ENCODE data around the gene CAMTA1. TPM values are rescaled to one million over a fixed set of nuclear protein-coding genes. Genes with fewer than 3 reads are reported as not detected.

Gene CAMTA1
- total RNA-seq, 1 experiment from 2014 or later, result 69.5 TPM

DNA sequence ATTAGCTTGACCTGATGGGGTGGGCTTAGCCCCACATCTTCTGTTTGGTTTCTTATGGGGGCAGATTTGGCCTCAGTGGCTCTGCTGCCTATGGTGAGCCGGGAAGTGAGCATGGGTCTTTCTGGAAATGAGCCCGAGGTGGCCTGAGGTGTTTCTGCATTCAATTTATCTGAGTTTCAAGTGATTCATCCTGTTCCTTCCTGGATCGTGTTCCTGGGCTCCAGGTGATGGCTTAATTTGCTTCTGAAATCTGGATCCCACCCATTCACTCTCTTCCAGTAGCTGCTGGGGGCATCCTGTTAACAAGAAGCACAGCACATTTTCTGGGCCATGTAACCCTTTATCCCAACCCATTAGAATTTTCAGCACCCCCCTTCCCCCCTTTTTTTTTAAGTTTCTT is 324.6 kb downstream of the CAMTA1 start:
- H3K79me2 ChIP-seq (ENCODE audit: insufficient read depth, low read length), result no peaks in the 10 kb centered on the region
- ChIA-PET RAD21 (ENCODE audit: low non-redundant PET in 1 of 2, low total read pairs in 2 of 2, uncharacterized antibody in 2 of 2, unreplicated experiment in 2 of 2) (no interaction called here), CTCF (no interaction called here), POLR2A (no interaction called here)
- H3K4me3 ChIP-seq (replicated peaks in 1 of 2; ENCODE audit: low read depth in 1 of 2, low read length in 2 of 2), result no peak overlapping the region
- TF ChIP-seq TCF7L2 (IDR thresholded peaks at IDR 0.05; ENCODE audit: borderline replicate concordance, extremely low read depth, insufficient read depth, insufficient read length), result no peak
- TF ChIP-seq, protein P1, sequence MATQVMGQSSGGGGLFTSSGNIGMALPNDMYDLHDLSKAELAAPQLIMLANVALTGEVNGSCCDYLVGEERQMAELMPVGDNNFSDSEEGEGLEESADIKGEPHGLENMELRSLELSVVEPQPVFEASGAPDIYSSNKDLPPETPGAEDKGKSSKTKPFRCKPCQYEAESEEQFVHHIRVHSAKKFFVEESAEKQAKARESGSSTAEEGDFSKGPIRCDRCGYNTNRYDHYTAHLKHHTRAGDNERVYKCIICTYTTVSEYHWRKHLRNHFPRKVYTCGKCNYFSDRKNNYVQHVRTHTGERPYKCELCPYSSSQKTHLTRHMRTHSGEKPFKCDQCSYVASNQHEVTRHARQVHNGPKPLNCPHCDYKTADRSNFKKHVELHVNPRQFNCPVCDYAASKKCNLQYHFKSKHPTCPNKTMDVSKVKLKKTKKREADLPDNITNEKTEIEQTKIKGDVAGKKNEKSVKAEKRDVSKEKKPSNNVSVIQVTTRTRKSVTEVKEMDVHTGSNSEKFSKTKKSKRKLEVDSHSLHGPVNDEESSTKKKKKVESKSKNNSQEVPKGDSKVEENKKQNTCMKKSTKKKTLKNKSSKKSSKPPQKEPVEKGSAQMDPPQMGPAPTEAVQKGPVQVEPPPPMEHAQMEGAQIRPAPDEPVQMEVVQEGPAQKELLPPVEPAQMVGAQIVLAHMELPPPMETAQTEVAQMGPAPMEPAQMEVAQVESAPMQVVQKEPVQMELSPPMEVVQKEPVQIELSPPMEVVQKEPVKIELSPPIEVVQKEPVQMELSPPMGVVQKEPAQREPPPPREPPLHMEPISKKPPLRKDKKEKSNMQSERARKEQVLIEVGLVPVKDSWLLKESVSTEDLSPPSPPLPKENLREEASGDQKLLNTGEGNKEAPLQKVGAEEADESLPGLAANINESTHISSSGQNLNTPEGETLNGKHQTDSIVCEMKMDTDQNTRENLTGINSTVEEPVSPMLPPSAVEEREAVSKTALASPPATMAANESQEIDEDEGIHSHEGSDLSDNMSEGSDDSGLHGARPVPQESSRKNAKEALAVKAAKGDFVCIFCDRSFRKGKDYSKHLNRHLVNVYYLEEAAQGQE (IDR thresholded peaks at IDR 0.05; ENCODE audit: low read depth), result no peak
- TF ChIP-seq ZNF274 (IDR thresholded peaks at IDR 0.05; ENCODE audit: low read depth, low read length), result no peak
- TF ChIP-seq, protein P2, sequence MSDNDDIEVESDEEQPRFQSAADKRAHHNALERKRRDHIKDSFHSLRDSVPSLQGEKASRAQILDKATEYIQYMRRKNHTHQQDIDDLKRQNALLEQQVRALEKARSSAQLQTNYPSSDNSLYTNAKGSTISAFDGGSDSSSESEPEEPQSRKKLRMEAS (IDR thresholded peaks at IDR 0.05), result no peak
- no peak for TF ChIP-seq SP1 (IDR thresholded peaks at IDR 0.05; ENCODE audit: low read depth)
- TF ChIP-seq RAD21 (IDR thresholded peaks at IDR 0.05; ENCODE audit: low read depth), result no peak
- no peaks in the 10 kb centered on the region for H3K4me1 ChIP-seq (ENCODE audit: control insufficient read depth in 1 of 2, insufficient read depth in 2 of 2, low read length in 2 of 2)
- no peaks in the 10 kb centered on the region for H3K9me2 ChIP-seq (ENCODE audit: insufficient read depth)
- H2AFZ ChIP-seq (ENCODE audit: low read depth, low read length, poor library complexity, severe bottlenecking), result no peak overlapping the region
- no peak overlapping the region for H3K9ac ChIP-seq (ENCODE audit: low read length)
- H3K9me3 ChIP-seq (ENCODE audit: control insufficient read depth in 1 of 2, insufficient read depth in 1 of 2, low read depth in 1 of 2, low read length in 2 of 2), result no peaks in the 10 kb centered on the region
- DNase-seq (ENCODE audit: low read depth, low spot score) (no peak), ATAC-seq (no peak)
- intact Hi-C loops (cut with micrococcal nuclease), result no loop called here
- no peak overlapping the region for H3K4me2 ChIP-seq (ENCODE audit: low read length)
- no peaks in the 10 kb centered on the region for H3K36me3 ChIP-seq (ENCODE audit: control insufficient read depth in 1 of 2, insufficient read depth in 2 of 2, low read length in 2 of 2)
- no peaks in the 10 kb centered on the region for H4K20me1 ChIP-seq (ENCODE audit: insufficient read depth)
- H3K27me3 ChIP-seq (ENCODE audit: insufficient read depth, low read length), result peaks cover 52% of the 10 kb centered on the region
- BruUV-seq (replicated peaks), result no TSS peak
- no peak overlapping the region for H3K27ac ChIP-seq (ENCODE audit: low read depth, low read length)

DNA sequence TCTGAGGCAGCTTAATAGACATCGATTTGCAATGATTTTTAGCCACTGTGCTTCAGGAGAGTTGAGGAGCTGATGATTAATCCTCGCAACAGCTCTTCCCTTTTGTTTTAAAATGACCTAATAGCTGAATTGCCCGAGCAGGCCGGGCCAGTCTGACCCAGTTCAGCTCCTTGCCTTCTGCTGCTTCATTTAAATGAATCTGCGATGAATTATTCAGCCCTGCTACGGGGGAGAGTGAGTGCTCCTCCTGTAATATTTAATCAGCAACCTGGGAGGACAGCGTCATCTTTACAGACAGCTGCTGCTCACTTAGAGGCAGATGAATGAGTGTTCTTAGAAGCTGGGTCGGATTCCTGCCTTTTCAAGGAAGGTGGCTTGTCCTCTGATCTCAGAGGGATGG is 325.1 kb downstream of the CAMTA1 start:
- DNase-seq (ENCODE audit: low read depth, low spot score) (no peak), ATAC-seq (no peak)
- no peak overlapping the region for H3K27ac ChIP-seq (ENCODE audit: low read depth, low read length)
- H2AFZ ChIP-seq (ENCODE audit: low read depth, low read length, poor library complexity, severe bottlenecking), result no peak overlapping the region
- no TSS peak for BruUV-seq (replicated peaks)
- ChIA-PET POLR2A (no interaction called here), RAD21 (ENCODE audit: low non-redundant PET in 1 of 2, low total read pairs in 2 of 2, uncharacterized antibody in 2 of 2, unreplicated experiment in 2 of 2) (no interaction called here), CTCF (no interaction called here)
- H3K9me3 ChIP-seq (ENCODE audit: control insufficient read depth in 1 of 2, insufficient read depth in 1 of 2, low read depth in 1 of 2, low read length in 2 of 2), result no peaks in the 10 kb centered on the region
- peaks cover 52% of the 10 kb centered on the region for H3K27me3 ChIP-seq (ENCODE audit: insufficient read depth, low read length)
- H3K9ac ChIP-seq (ENCODE audit: low read length), result no peak overlapping the region
- H3K79me2 ChIP-seq (ENCODE audit: insufficient read depth, low read length), result no peaks in the 10 kb centered on the region
- no peaks in the 10 kb centered on the region for H4K20me1 ChIP-seq (ENCODE audit: insufficient read depth)
- intact Hi-C loops (cut with micrococcal nuclease), result no loop called here
- no peaks in the 10 kb centered on the region for H3K4me1 ChIP-seq (ENCODE audit: control insufficient read depth in 1 of 2, insufficient read depth in 2 of 2, low read length in 2 of 2)
- H3K9me2 ChIP-seq (ENCODE audit: insufficient read depth), result no peaks in the 10 kb centered on the region
- H3K36me3 ChIP-seq (ENCODE audit: control insufficient read depth in 1 of 2, insufficient read depth in 2 of 2, low read length in 2 of 2), result no peaks in the 10 kb centered on the region
- H3K4me2 ChIP-seq (ENCODE audit: low read length), result no peak overlapping the region
- no peak overlapping the region for H3K4me3 ChIP-seq (replicated peaks in 1 of 2; ENCODE audit: low read depth in 1 of 2, low read length in 2 of 2)
- TF ChIP-seq, protein P2 (IDR thresholded peaks at IDR 0.05), result no peak
- TF ChIP-seq ZFX (IDR thresholded peaks at IDR 0.05) (no peak), POLR2A (IDR thresholded peaks at IDR 0.05; ENCODE audit: borderline replicate concordance, extremely low read depth, insufficient read depth, insufficient read length) (no peak), SRF (IDR thresholded peaks at IDR 0.05; ENCODE audit: low read depth) (no peak), POLR2AphosphoS5 (IDR thresholded peaks at IDR 0.05; ENCODE audit: low read depth, low read length) (no peak), CEBPB (IDR thresholded peaks at IDR 0.05; ENCODE audit: low read depth) (no peak)
- TF ChIP-seq, protein P3, sequence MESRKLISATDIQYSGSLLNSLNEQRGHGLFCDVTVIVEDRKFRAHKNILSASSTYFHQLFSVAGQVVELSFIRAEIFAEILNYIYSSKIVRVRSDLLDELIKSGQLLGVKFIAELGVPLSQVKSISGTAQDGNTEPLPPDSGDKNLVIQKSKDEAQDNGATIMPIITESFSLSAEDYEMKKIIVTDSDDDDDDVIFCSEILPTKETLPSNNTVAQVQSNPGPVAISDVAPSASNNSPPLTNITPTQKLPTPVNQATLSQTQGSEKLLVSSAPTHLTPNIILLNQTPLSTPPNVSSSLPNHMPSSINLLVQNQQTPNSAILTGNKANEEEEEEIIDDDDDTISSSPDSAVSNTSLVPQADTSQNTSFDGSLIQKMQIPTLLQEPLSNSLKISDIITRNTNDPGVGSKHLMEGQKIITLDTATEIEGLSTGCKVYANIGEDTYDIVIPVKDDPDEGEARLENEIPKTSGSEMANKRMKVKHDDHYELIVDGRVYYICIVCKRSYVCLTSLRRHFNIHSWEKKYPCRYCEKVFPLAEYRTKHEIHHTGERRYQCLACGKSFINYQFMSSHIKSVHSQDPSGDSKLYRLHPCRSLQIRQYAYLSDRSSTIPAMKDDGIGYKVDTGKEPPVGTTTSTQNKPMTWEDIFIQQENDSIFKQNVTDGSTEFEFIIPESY (IDR thresholded peaks at IDR 0.05; ENCODE audit: extremely low read depth, insufficient replicate concordance, low read length), result no peak
- TF ChIP-seq, protein P4, sequence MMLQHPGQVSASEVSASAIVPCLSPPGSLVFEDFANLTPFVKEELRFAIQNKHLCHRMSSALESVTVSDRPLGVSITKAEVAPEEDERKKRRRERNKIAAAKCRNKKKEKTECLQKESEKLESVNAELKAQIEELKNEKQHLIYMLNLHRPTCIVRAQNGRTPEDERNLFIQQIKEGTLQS (IDR thresholded peaks at IDR 0.05), result no peak

Measured in HCT116 (cell line).